Endothelial cell of umbilical vein (primary cell): ENCODE results near the gene FYB2. TPM values are rescaled to one million over a fixed set of nuclear protein-coding genes. Genes with fewer than 3 reads are reported as not detected.

Experiments used
- BruUV-seq: library from RNA; stranded (reverse); fragments of 400-500 nt; replicated peaks from 2 replicates; lab custom pipeline; 2021; lab: Mats Ljungman, UMichigan
- CTCF ChIA-PET: fragments of 300-600, 350-600 bp; sonication (Branson Sonifier 250); formaldehyde crosslinking; loops from one replicate; lab custom pipeline; 2021; ENCODE audit warnings: antibody characterized with exemption, inconsistent platforms; lab: Charles Lee
- POLR2A ChIA-PET: fragments of 300-600, 350-600 bp; sonication (Branson Sonifier 250); formaldehyde crosslinking; loops from one replicate; lab custom pipeline; 2021; ENCODE audit warnings: antibody characterized with exemption, inconsistent platforms; lab: Charles Lee
- DNase-seq: peaks from one replicate; pipeline ENCODE4 v3.0.0-alpha.2; 2011; ENCODE audit warnings: low read depth, low spot score
- FAIRE-seq: peaks from 2 replicates; lab custom pipeline; 2011; peaks lifted over from hg19 to GRCh38; lab: Jason Lieb, UNC
- H2AFZ ChIP-seq: 2 replicates; pipeline ENCODE4 v1.6.0; 2012; ENCODE audit warnings: low read depth, low read length, control low read depth, inconsistent platforms
- H3K27ac ChIP-seq: 2 replicates; pipeline ENCODE4 v1.5.1; 2011; ENCODE audit warnings: low read depth, mild to moderate bottlenecking, control low read depth, low read length, moderate library complexity; ENCODE audit not compliant: insufficient read depth
- H3K27me3 ChIP-seq, 2 experiments: 2 replicates each; pipeline versions ENCODE4 v1.6.0 to v1.6.1; 2011; ENCODE audit warnings: low read length in 2 of 2, mixed read lengths in 1 of 2; ENCODE audit not compliant: control insufficient read depth in 2 of 2, insufficient read depth in 2 of 2
- H3K36me3 ChIP-seq, 2 experiments: 2 replicates in 1 of 2; 3 replicates in 1 of 2; pipeline ENCODE4 v1.5.1; 2011; ENCODE audit warnings: low read length in 2 of 2, mild to moderate bottlenecking in 1 of 2, moderate library complexity in 1 of 2; ENCODE audit not compliant: control insufficient read depth in 2 of 2, insufficient read depth in 2 of 2; ENCODE audit errors: extremely low read depth in 1 of 2
- H3K4me1 ChIP-seq: 3 replicates; pipeline ENCODE4 v1.5.1; 2011; ENCODE audit warnings: mild to moderate bottlenecking, low read length; ENCODE audit not compliant: control insufficient read depth, insufficient read depth; ENCODE audit errors: extremely low read depth
- H3K4me2 ChIP-seq: 2 replicates; pipeline ENCODE4 v1.6.1; 2011; ENCODE audit warnings: low read length, control low read depth, mixed read lengths; ENCODE audit not compliant: insufficient read depth
- H3K4me3 ChIP-seq, 3 experiments: fragments of 200-600 bp in 1 of 3; sonication (generic), shearing (Covaris generic) in 1 of 3; replicated peaks in 1 of 3; 2 replicates each; pipeline ENCODE4 v1.5.1; 2011 to 2016; ENCODE audit warnings: control low read depth in 3 of 3, low read length in 3 of 3, mild to moderate bottlenecking in 2 of 3, inconsistent platforms in 1 of 3, low read depth in 1 of 3, moderate library complexity in 1 of 3; ENCODE audit not compliant: insufficient read depth in 1 of 3
- H3K79me2 ChIP-seq: 2 replicates; pipeline ENCODE4 v1.6.0; 2012; ENCODE audit warnings: low read length, inconsistent platforms; ENCODE audit not compliant: control insufficient read depth, insufficient read depth
- H3K9ac ChIP-seq: replicated peaks from 2 replicates; pipeline ENCODE3; 2011; ENCODE audit warnings: low read length, control low read depth; ENCODE audit not compliant: insufficient read depth; ENCODE audit errors: extremely low read depth
- H3K9me1 ChIP-seq: replicated peaks from 3 replicates; pipeline ENCODE4 v1.6.0; 2011; ENCODE audit warnings: mild to moderate bottlenecking, low read length; ENCODE audit not compliant: control insufficient read depth, insufficient read depth; ENCODE audit errors: extremely low read depth
- H3K9me3 ChIP-seq: replicated peaks from 2 replicates; pipeline ENCODE4 v1.5.1; 2012; ENCODE audit warnings: low read length, inconsistent platforms; ENCODE audit not compliant: control insufficient read depth, insufficient read depth
- H4K20me1 ChIP-seq: replicated peaks from 2 replicates; pipeline ENCODE3; 2011; ENCODE audit warnings: mild to moderate bottlenecking, low read length; ENCODE audit not compliant: control insufficient read depth, insufficient read depth; ENCODE audit errors: extremely low read depth
- EZH2 ChIP-seq: IDR thresholded peaks from 2 replicates; pipeline ENCODE4 v1.6.1; 2012; ENCODE audit warnings: borderline replicate concordance, low read depth, mild to moderate bottlenecking, moderate library complexity, low read length, inconsistent platforms; ENCODE audit not compliant: severe bottlenecking
- FOS ChIP-seq: IDR thresholded peaks from 2 replicates; pipeline ENCODE4 v1.6.1; 2011; ENCODE audit warnings: mild to moderate bottlenecking, low read length, moderate library complexity, borderline replicate concordance; ENCODE audit not compliant: insufficient read depth
- GATA2 ChIP-seq: IDR thresholded peaks from 2 replicates; pipeline ENCODE4 v1.7.0; 2011; ENCODE audit warnings: low read depth, mild to moderate bottlenecking, moderate library complexity, mixed read lengths, low read length; ENCODE audit not compliant: insufficient read length, insufficient read depth
- JUN ChIP-seq: IDR thresholded peaks from 2 replicates; pipeline ENCODE4 v1.6.1; 2011; ENCODE audit warnings: borderline replicate concordance, low read depth; ENCODE audit not compliant: insufficient read length, insufficient read depth
- MYC ChIP-seq: IDR thresholded peaks from one replicate; pipeline ENCODE4 v1.6.1; 2011; ENCODE audit warnings: mild to moderate bottlenecking, low read depth, low read length
- POLR2A ChIP-seq: IDR thresholded peaks from 2 replicates; pipeline ENCODE4 v1.6.1; 2012; ENCODE audit warnings: low read depth, mild to moderate bottlenecking, control low read depth, low read length
- POLR2AphosphoS5 ChIP-seq: IDR thresholded peaks from 2 replicates; pipeline ENCODE4 v1.6.1; 2012; ENCODE audit warnings: low read depth, mild to moderate bottlenecking, control low read depth, low read length, moderate library complexity; ENCODE audit not compliant: insufficient read depth
- dilution Hi-C: fragments of 300-500 bp; cut with MboI; formaldehyde crosslinking; loops from one replicate; pipeline ENCODE4 v1.15.0; 2019; ENCODE audit warnings: low sequenced_read_pairs; ENCODE audit not compliant: extremely low pct_ligation_motif_present
- intact Hi-C: fragments of 100-400 bp; cut with micrococcal nuclease; formaldehyde crosslinking; loops from one replicate; pipeline ENCODE4 v1.10.0; 2022
- polyA plus RNA-seq, 4 experiments: library from polyadenylated mRNA; depleted of rRNA in 3 of 4; stranded (reverse) in 3 of 4; unstranded in 1 of 4; fragments of >200 nt; gene quantifications; 2 replicates each; pipeline versions ENCODE4 v1.2.1 to v1.2.3, GENCODE V29; 2011 to 2012; ENCODE audit warnings: missing spikeins in 1 of 4
- total RNA-seq: library from RNA; stranded (reverse); gene quantifications from 2 replicates; pipeline ENCODE4 v1.2.3, GENCODE V29; 2021
- TF ChIP-seq, protein P1 (sequence below), 2 donors: IDR thresholded peaks; 1 replicate in 1 of 2; 2 replicates in 1 of 2; pipeline ENCODE4 v1.5.1; 2011; ENCODE audit warnings: low read length in 2 of 2, mild to moderate bottlenecking in 2 of 2, moderate library complexity in 2 of 2, control low read depth in 1 of 2, inconsistent platforms in 1 of 2, low read depth in 1 of 2; ENCODE audit not compliant: insufficient read depth in 1 of 2; ENCODE audit errors: extremely low read depth in 1 of 2
- TF ChIP-seq, protein P2 (sequence below): IDR thresholded peaks from 2 replicates; pipeline ENCODE4 v1.6.1; 2011; ENCODE audit not compliant: insufficient read depth, insufficient read length

FYB2 gene
- total and polyA plus RNA-seq, 2 donors (not counting 3 experiments of a cell fraction or from before 2014, with no cell fraction given) = not detected

DNA sequence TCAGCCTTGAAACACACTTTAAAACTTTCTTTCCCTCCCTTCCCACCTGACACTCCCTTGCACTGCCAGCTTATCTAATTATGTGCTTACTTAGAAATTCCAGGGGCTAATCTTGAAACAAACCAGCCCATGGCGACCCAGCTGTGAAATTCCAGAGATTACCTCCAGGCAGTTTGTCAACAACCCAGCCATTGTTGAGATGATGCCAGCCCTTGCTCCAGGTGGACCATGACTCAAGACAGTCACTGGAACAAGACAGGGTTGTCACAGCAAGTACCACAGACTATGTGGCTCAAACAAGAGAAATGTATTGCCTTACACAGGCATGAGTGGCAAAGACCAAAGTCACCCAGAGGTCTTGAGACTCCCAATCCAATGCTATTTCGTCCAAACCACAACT lies 7.9 kb downstream of the FYB2 start:
- no peak for TF ChIP-seq POLR2AphosphoS5
- TF ChIP-seq, protein P1, sequence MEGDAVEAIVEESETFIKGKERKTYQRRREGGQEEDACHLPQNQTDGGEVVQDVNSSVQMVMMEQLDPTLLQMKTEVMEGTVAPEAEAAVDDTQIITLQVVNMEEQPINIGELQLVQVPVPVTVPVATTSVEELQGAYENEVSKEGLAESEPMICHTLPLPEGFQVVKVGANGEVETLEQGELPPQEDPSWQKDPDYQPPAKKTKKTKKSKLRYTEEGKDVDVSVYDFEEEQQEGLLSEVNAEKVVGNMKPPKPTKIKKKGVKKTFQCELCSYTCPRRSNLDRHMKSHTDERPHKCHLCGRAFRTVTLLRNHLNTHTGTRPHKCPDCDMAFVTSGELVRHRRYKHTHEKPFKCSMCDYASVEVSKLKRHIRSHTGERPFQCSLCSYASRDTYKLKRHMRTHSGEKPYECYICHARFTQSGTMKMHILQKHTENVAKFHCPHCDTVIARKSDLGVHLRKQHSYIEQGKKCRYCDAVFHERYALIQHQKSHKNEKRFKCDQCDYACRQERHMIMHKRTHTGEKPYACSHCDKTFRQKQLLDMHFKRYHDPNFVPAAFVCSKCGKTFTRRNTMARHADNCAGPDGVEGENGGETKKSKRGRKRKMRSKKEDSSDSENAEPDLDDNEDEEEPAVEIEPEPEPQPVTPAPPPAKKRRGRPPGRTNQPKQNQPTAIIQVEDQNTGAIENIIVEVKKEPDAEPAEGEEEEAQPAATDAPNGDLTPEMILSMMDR (IDR thresholded peaks at IDR 0.05; ENCODE audit: extremely low read depth in 1 of 2, insufficient read depth in 1 of 2, low read depth in 1 of 2, low read length in 2 of 2) = no peak
- no peak for TF ChIP-seq MYC
- TF ChIP-seq FOS = no peak
- TF ChIP-seq GATA2 = no peak
- TF ChIP-seq JUN = no peak
- TF ChIP-seq, protein P2, sequence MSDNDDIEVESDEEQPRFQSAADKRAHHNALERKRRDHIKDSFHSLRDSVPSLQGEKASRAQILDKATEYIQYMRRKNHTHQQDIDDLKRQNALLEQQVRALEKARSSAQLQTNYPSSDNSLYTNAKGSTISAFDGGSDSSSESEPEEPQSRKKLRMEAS = no peak
- no peak for TF ChIP-seq EZH2
- no peak for TF ChIP-seq POLR2A
- Histone ChIP-seq H3K9me1 (no peaks in the 10 kb centered on the region), H3K4me2 (no peak overlapping the region), H2AFZ (no peak overlapping the region), H3K79me2 (no peaks in the 10 kb centered on the region), H3K4me1 (no peaks in the 10 kb centered on the region), H3K4me3 (no peak overlapping the region), H3K9me3 (no peaks in the 10 kb centered on the region), H3K27ac (no peak overlapping the region), H3K36me3 (no peaks in the 10 kb centered on the region), H3K27me3 (no peaks in the 10 kb centered on the region), H3K9ac (no peak overlapping the region), H4K20me1 (no peaks in the 10 kb centered on the region)
- ChIA-PET CTCF (interaction anchor here (1.2 kb wide), 1 partner anchor 9 kb away, joined by 3 read pairs; no protein-coding TSS in a partner anchor), POLR2A (no interaction called here)
- intact Hi-C loops (no loop called here), dilution Hi-C loops (no loop called here)
- DNase-seq (no peak), FAIRE-seq (no peak)
- BruUV-seq = no TSS peak
